Body of pancreas (tissue), 4 donors: ENCODE results near the gene RAX2.

Experiments used
- CTCF ChIP-seq, 7 experiments: fragments of 450-650 bp in 4 of 7; fragments of 200-600 bp in 3 of 7; sonication (generic) in 3 of 7; IDR thresholded peaks; one replicate each; pipeline ENCODE4 v1.5.1; 2016 to 2019; ENCODE audit warnings: antibody characterized with exemption in 7 of 7
- POLR2A ChIP-seq, 3 donors: fragments of 450-650 bp; IDR thresholded peaks; one replicate each; pipeline ENCODE4 v1.6.1; 2016; ENCODE audit warnings: antibody characterized with exemption in 3 of 3, mild to moderate bottlenecking in 2 of 3

- no peak for TF ChIP-seq CTCF (IDR thresholded peaks at IDR 0.05)
- TF ChIP-seq POLR2A (IDR thresholded peaks at IDR 0.05) = no peak
These were observed 775 bp downstream of the RAX2 start for GRCh38 chr19:3771000-3771905.
